Measurements from ENCODE around the gene PGR. TPM values are rescaled to one million over a fixed set of nuclear protein-coding genes. Genes with fewer than 3 reads are reported as not detected.

Gene PGR
- total RNA-seq, 2 experiments from 2014 or later: not detected

GRCh38 chr11:101059331-101059730, 70.3 kb downstream of the PGR start:
- POLR2A ChIA-PET: no interaction called here
- Mint-ChIP-seq H3K9me3 (ENCODE audit: low read depth) (peaks cover 3% of the 10 kb centered on the region), H3K27me3 (no peaks in the 10 kb centered on the region), H3K27ac (no peak overlapping the region), H3K36me3 (ENCODE audit: low read depth) (no peaks in the 10 kb centered on the region), H3K4me1 (no peaks in the 10 kb centered on the region), H3K4me3 (no peak overlapping the region)
- ATAC-seq (no peak), DNase-seq (no peak)
- CTCF ChIA-PET: no interaction called here
- intact Hi-C loops (cut with DNase I, micrococcal nuclease): no loop called here

- Mint-ChIP-seq H3K36me3 (ENCODE audit: low read depth) (no peaks in the 10 kb centered on the region), H3K4me1 (no peaks in the 10 kb centered on the region), H3K27ac (no peak overlapping the region), H3K4me3 (no peak overlapping the region), H3K27me3 (no peaks in the 10 kb centered on the region), H3K9me3 (ENCODE audit: low read depth) (peaks cover 4% of the 10 kb centered on the region)
- intact Hi-C loops (cut with DNase I, micrococcal nuclease): no loop called here
- POLR2A ChIA-PET: no interaction called here
- ATAC-seq: no peak
- CTCF ChIA-PET: no interaction called here
- no peak for DNase-seq
Measured at GRCh38 chr11:101053492-101053891, 76.1 kb downstream of the PGR start.

GRCh38 chr11:101051677-101052076, 77.9 kb downstream of the PGR start:
- DNase-seq (no peak), ATAC-seq (no peak)
- ChIA-PET CTCF (no interaction called here), POLR2A (no interaction called here)
- no peaks in the 10 kb centered on the region for H3K27me3 Mint-ChIP-seq
- H3K9me3 Mint-ChIP-seq (ENCODE audit: low read depth): peaks cover 1% of the 10 kb centered on the region
- H3K4me3 Mint-ChIP-seq: no peak overlapping the region
- no peak overlapping the region for H3K27ac Mint-ChIP-seq
- H3K4me1 Mint-ChIP-seq: no peaks in the 10 kb centered on the region
- intact Hi-C loops (cut with DNase I, micrococcal nuclease): no loop called here
- H3K36me3 Mint-ChIP-seq (ENCODE audit: low read depth): no peaks in the 10 kb centered on the region

GRCh38 chr11:101049813-101050212, 79.8 kb downstream of the PGR start:
- peaks cover 7% of the 10 kb centered on the region for H3K9me3 Mint-ChIP-seq (ENCODE audit: low read depth)
- no peaks in the 10 kb centered on the region for H3K4me1 Mint-ChIP-seq
- DNase-seq: no peak
- ATAC-seq: no peak
- no peak overlapping the region for H3K27ac Mint-ChIP-seq
- H3K36me3 Mint-ChIP-seq (ENCODE audit: low read depth): no peaks in the 10 kb centered on the region
- no peaks in the 10 kb centered on the region for H3K27me3 Mint-ChIP-seq
- ChIA-PET POLR2A (no interaction called here), CTCF (no interaction called here)
- no peak overlapping the region for H3K4me3 Mint-ChIP-seq
- intact Hi-C loops (cut with DNase I, micrococcal nuclease): no loop called here

GRCh38 chr11:101049123-101049522, 80.5 kb downstream of the PGR start:
- H3K4me1 Mint-ChIP-seq: no peaks in the 10 kb centered on the region
- peaks cover 7% of the 10 kb centered on the region for H3K9me3 Mint-ChIP-seq (ENCODE audit: low read depth)
- CTCF ChIA-PET: no interaction called here
- H3K4me3 Mint-ChIP-seq: no peak overlapping the region
- no peaks in the 10 kb centered on the region for H3K36me3 Mint-ChIP-seq (ENCODE audit: low read depth)
- ATAC-seq: no peak
- intact Hi-C loops (cut with DNase I, micrococcal nuclease): no loop called here
- POLR2A ChIA-PET: no interaction called here
- H3K27me3 Mint-ChIP-seq: no peaks in the 10 kb centered on the region
- H3K27ac Mint-ChIP-seq: no peak overlapping the region
- DNase-seq: no peak

GRCh38 chr11:101048479-101048878, 81.1 kb downstream of the PGR start:
- no peak for ATAC-seq
- Mint-ChIP-seq H3K4me3 (no peak overlapping the region), H3K9me3 (ENCODE audit: low read depth) (peaks cover 7% of the 10 kb centered on the region), H3K4me1 (no peaks in the 10 kb centered on the region), H3K27me3 (no peaks in the 10 kb centered on the region), H3K27ac (no peak overlapping the region), H3K36me3 (ENCODE audit: low read depth) (no peaks in the 10 kb centered on the region)
- ChIA-PET POLR2A (no interaction called here), CTCF (no interaction called here)
- intact Hi-C loops (cut with DNase I, micrococcal nuclease): no loop called here
- no peak for DNase-seq

- H3K36me3 Mint-ChIP-seq (ENCODE audit: low read depth): no peaks in the 10 kb centered on the region
- no peak overlapping the region for H3K4me3 Mint-ChIP-seq
- intact Hi-C loops (cut with DNase I, micrococcal nuclease): no loop called here
- H3K9me3 Mint-ChIP-seq (ENCODE audit: low read depth): peaks cover 11% of the 10 kb centered on the region
- ChIA-PET POLR2A (no interaction called here), CTCF (no interaction called here)
- no peak overlapping the region for H3K27ac Mint-ChIP-seq
- DNase-seq: no peak
- no peaks in the 10 kb centered on the region for H3K27me3 Mint-ChIP-seq
- H3K4me1 Mint-ChIP-seq: no peaks in the 10 kb centered on the region
- no peak for ATAC-seq
Measured at GRCh38 chr11:101046947-101047346, 82.7 kb downstream of the PGR start.

- ATAC-seq (no peak), DNase-seq (no peak)
- intact Hi-C loops (cut with DNase I, micrococcal nuclease): no loop called here
- no peak overlapping the region for H3K4me3 Mint-ChIP-seq
- ChIA-PET CTCF (no interaction called here), POLR2A (no interaction called here)
- no peaks in the 10 kb centered on the region for H3K27me3 Mint-ChIP-seq
- H3K4me1 Mint-ChIP-seq: no peaks in the 10 kb centered on the region
- H3K36me3 Mint-ChIP-seq (ENCODE audit: low read depth): no peaks in the 10 kb centered on the region
- no peak overlapping the region for H3K27ac Mint-ChIP-seq
- H3K9me3 Mint-ChIP-seq (ENCODE audit: low read depth): peaks cover 9% of the 10 kb centered on the region
Measured at GRCh38 chr11:101045415-101045814, 84.2 kb downstream of the PGR start.

- peaks cover 9% of the 10 kb centered on the region for H3K9me3 Mint-ChIP-seq (ENCODE audit: low read depth)
- no peak overlapping the region for H3K27ac Mint-ChIP-seq
- intact Hi-C loops (cut with DNase I, micrococcal nuclease): no loop called here
- DNase-seq (no peak), ATAC-seq (no peak)
- H3K27me3 Mint-ChIP-seq: no peaks in the 10 kb centered on the region
- ChIA-PET CTCF (no interaction called here), POLR2A (no interaction called here)
- H3K36me3 Mint-ChIP-seq (ENCODE audit: low read depth): no peaks in the 10 kb centered on the region
- H3K4me1 Mint-ChIP-seq: no peaks in the 10 kb centered on the region
- no peak overlapping the region for H3K4me3 Mint-ChIP-seq
Measured at GRCh38 chr11:101043940-101044339, 85.7 kb downstream of the PGR start.

- Mint-ChIP-seq H3K4me3 (no peak overlapping the region), H3K36me3 (ENCODE audit: low read depth) (no peaks in the 10 kb centered on the region), H3K27me3 (no peaks in the 10 kb centered on the region), H3K9me3 (ENCODE audit: low read depth) (peaks cover 3% of the 10 kb centered on the region), H3K4me1 (no peaks in the 10 kb centered on the region), H3K27ac (no peak overlapping the region)
- CTCF ChIA-PET: no interaction called here
- ATAC-seq: no peak
- intact Hi-C loops (cut with DNase I, micrococcal nuclease): no loop called here
- POLR2A ChIA-PET: no interaction called here
- no peak for DNase-seq
Measured at GRCh38 chr11:101035872-101036271, 93.7 kb downstream of the PGR start.

GRCh38 chr11:101034076-101034475, 95.5 kb downstream of the PGR start:
- Mint-ChIP-seq H3K4me3 (no peak overlapping the region), H3K27ac (no peak overlapping the region), H3K27me3 (no peaks in the 10 kb centered on the region), H3K9me3 (ENCODE audit: low read depth) (peaks cover 3% of the 10 kb centered on the region), H3K4me1 (no peaks in the 10 kb centered on the region), H3K36me3 (ENCODE audit: low read depth) (no peaks in the 10 kb centered on the region)
- ChIA-PET CTCF (no interaction called here), POLR2A (no interaction called here)
- intact Hi-C loops (cut with DNase I, micrococcal nuclease): no loop called here
- DNase-seq (no peak), ATAC-seq (no peak)

- intact Hi-C loops (cut with DNase I, micrococcal nuclease): no loop called here
- Mint-ChIP-seq H3K9me3 (ENCODE audit: low read depth) (peaks cover 3% of the 10 kb centered on the region), H3K27ac (no peak overlapping the region), H3K4me3 (no peak overlapping the region), H3K27me3 (no peaks in the 10 kb centered on the region), H3K36me3 (ENCODE audit: low read depth) (no peaks in the 10 kb centered on the region), H3K4me1 (no peaks in the 10 kb centered on the region)
- ATAC-seq (no peak), DNase-seq (no peak)
- POLR2A ChIA-PET: no interaction called here
- CTCF ChIA-PET: no interaction called here
Measured at GRCh38 chr11:101032991-101033390, 96.6 kb downstream of the PGR start.

- CTCF ChIA-PET: no interaction called here
- no peak overlapping the region for H3K27ac Mint-ChIP-seq
- H3K36me3 Mint-ChIP-seq (ENCODE audit: low read depth): no peaks in the 10 kb centered on the region
- intact Hi-C loops (cut with DNase I, micrococcal nuclease): no loop called here
- H3K4me3 Mint-ChIP-seq: no peak overlapping the region
- peaks cover 3% of the 10 kb centered on the region for H3K9me3 Mint-ChIP-seq (ENCODE audit: low read depth)
- no peaks in the 10 kb centered on the region for H3K27me3 Mint-ChIP-seq
- DNase-seq (no peak), ATAC-seq (no peak)
- H3K4me1 Mint-ChIP-seq: no peaks in the 10 kb centered on the region
- POLR2A ChIA-PET: no interaction called here
Measured at GRCh38 chr11:101031713-101032112, 97.9 kb downstream of the PGR start.

All from activated CD4-positive, alpha-beta T cell treated with anti-CD3 and anti-CD28 coated beads for 36 hours (primary cell).